Neuron (in vitro differentiated cells): Measurements from ENCODE around the gene TSPOAP1.

Experiments
- H2AFZ ChIP-seq: one replicate; pipeline ENCODE4 v1.6.1; 2013; ENCODE audit warnings: low read depth, mild to moderate bottlenecking, inconsistent platforms, low read length, moderate library complexity
- H3K27me3 ChIP-seq: one replicate; pipeline ENCODE4 v1.6.1; 2013; ENCODE audit warnings: low read length; ENCODE audit not compliant: insufficient read depth
- H3K36me3 ChIP-seq: one replicate; pipeline ENCODE4 v1.6.1; 2013; ENCODE audit warnings: low read length; ENCODE audit not compliant: insufficient read depth
- H3K4me1 ChIP-seq: one replicate; pipeline ENCODE4 v1.6.1; 2013; ENCODE audit warnings: low read length; ENCODE audit not compliant: insufficient read depth
- H3K4me3 ChIP-seq: 2 replicates; pipeline ENCODE4 v1.5.1; 2013; ENCODE audit warnings: mild to moderate bottlenecking, low read length, moderate library complexity
- H3K9me3 ChIP-seq: one replicate; pipeline ENCODE4 v1.6.1; 2013; ENCODE audit warnings: low read length

Gene TSPOAP1

DNA sequence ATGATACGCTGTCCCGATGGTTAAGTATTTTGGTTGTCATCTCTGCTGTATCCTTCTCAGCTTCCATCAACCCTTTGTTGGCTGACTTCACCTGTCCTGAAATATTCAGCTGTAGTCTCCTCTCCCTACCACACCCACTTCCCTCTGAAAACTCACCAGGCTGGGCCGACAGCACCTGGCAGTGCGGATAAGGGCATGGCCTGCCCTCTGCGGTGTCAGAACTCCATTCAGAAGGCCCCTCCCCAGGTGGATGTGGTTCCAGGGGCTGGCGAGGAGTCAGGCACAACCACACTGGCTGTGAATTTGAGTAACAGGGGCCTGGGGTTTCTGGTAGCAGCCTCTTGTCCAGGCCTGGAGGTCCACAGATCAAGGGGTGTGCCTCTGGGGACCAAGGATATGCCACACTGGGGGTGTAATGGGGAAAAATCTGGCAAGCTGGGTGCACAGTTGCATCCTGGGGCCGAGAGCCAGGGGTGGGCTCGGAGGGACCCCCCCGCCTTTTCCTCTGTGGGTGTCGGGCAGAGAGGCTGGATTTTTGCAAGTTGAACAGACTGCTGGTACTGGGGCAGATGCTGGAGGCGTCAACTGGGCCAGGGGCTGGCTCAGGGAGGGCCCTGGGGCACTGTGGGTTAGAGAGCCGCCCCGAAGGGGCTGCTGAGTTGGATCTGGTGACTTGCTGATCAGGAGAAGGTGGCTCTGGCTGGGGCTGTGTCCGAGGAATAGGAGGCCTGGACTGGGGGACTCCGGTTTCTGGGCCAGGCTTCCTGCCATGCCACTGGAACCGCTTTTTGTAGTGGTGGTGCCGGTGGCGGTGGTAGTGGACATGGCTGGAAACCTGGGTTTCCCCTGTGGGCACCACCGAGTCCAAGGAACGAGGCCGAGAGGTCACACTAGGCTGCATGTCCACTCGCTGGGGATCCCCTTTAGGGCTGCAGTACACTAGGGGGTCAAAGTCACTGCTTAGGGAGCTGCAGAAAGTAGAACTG lies 29.0 kb upstream of the TSPOAP1 start:
- Histone ChIP-seq H2AFZ (no peak overlapping the region), H3K9me3 (no peaks in the 10 kb centered on the region), H3K27me3 (no peaks in the 10 kb centered on the region), H3K4me3 (no peak overlapping the region), H3K36me3 (no peaks in the 10 kb centered on the region), H3K4me1 (peaks cover 6% of the 10 kb centered on the region)

DNA sequence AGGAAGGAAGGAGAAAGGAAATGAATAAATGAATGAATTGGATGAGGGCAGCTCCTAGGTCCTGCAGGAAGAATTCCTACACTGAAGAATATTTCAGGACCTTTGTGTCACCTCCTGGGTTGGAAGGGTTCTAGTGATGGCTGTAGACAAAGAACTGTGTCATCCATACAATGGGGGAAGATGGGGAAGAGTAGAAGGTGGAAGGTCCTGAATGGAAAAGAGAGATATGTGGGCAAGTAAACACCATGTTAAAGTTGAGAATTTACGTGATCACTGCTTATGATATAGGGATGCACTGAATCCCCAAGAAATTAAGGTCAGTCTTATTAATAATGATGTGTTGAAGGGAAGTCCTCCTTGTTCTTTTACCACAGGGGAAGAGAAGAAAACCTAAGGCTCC lies 27.6 kb upstream of the TSPOAP1 start:
- no peaks in the 10 kb centered on the region for H3K9me3 ChIP-seq
- no peak overlapping the region for H2AFZ ChIP-seq
- H3K4me3 ChIP-seq, result no peak overlapping the region
- H3K4me1 ChIP-seq, result peaks cover 9% of the 10 kb centered on the region
- H3K36me3 ChIP-seq, result no peaks in the 10 kb centered on the region
- H3K27me3 ChIP-seq, result no peaks in the 10 kb centered on the region

DNA sequence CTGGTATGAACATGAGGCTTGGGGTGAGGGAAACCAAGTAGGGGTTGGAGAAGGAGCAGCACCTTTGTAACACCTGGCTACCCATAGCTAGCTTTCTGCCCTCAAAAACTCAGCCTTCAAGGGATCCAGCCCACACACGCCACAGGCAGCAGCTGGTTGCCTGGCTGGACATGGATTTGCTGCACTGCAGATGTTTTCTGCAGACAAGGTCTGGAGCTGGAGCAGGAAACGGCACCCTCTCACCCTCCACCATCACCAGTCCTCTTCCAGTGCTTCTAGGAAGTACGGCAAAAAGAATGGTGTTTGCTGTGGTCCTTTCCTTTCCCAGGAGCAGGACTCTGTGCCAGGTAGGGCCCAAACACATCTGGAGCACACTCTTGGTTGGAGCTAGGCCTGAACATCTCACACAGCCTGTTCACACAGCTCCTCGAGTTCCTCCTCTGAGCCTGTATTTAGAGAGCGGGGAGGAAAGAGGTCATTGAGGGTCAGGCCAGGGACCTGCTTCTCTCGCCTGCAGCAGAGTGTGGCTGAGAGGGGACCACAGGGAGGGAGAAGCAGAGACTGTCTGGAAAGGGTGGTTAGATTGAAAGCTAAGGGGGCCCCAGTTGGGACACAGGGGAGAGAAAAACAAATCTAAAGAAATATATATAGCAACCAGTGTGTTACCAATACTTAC lies 26.1 kb upstream of the TSPOAP1 start:
- no peak overlapping the region for H2AFZ ChIP-seq

DNA sequence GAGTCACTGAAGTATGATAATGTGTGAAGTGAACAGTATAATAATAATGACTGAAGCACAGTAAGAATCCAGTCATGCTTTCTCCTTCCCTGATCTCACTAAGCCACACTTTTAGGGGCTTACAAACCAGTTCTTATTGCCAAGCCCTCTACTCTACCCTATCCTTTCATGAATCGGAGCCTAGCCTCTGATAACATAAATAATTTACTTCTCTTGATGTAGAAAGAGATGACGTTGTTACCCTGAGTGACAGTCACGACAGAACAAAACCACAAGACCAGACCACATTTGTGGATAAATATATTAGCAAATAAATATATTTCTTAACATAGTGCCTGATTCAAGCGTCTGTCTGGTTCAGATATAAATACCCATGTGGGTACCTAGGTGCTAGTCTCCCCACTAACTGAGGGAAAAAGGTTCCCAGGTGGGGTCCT lies 24.8 kb upstream of the TSPOAP1 start:
- Histone ChIP-seq H3K4me1 (peaks cover 14% of the 10 kb centered on the region), H3K27me3 (no peaks in the 10 kb centered on the region), H3K36me3 (peaks cover 14% of the 10 kb centered on the region), H3K4me3 (peak overlapping the region; percentile 99), H3K9me3 (no peaks in the 10 kb centered on the region), H2AFZ (no peak overlapping the region)

More for the DNA sequence above, 26.1 kb upstream of the TSPOAP1 start:
- Histone ChIP-seq H3K27me3 (no peaks in the 10 kb centered on the region), H3K4me3 (no peak overlapping the region), H3K9me3 (no peaks in the 10 kb centered on the region), H3K4me1 (peaks cover 14% of the 10 kb centered on the region), H3K36me3 (peaks cover 1% of the 10 kb centered on the region)

DNA sequence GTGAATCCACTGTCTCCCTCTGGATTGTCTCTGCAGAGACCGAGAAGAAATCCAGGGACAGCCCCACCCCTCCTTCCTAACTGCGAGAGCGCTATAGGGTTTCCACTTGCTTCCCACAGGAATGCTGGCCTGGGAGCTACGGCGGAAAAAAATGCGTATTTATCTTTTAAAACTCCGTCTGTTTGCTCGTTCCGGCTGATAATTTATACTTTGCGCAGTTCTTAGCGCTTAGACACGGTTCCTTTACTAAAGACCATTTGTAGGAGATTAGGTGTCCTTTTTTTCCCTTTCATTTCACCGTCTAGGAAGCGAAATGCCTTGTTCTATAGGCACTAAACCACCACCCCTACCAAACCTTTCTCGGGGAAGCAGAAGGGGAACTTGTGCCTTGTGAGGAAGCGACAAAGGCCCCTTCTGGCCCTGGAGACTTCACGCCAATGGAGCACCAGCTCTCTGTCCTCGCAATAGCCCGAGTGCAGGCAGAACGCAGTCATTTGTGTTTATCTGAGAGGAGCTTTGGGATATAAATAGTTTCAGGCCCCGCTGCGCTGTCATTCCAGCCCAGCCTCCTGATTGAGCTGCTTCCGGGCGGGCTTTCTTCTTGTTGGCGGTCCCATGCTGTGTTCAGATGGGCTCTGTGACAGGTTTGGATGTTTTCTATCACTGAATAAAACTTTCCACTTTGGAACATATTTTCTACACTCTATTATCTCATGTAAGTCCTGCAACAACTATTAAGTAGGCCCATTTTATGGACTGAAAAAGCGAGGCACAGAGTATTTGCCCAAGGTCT lies 24.2 kb upstream of the TSPOAP1 start:
- Histone ChIP-seq H3K9me3 (no peaks in the 10 kb centered on the region), H3K4me3 (peak overlapping the region; percentile 99), H3K27me3 (no peaks in the 10 kb centered on the region), H3K36me3 (peaks cover 20% of the 10 kb centered on the region), H3K4me1 (peaks cover 14% of the 10 kb centered on the region), H2AFZ (peak overlapping the region; percentile 83)

DNA sequence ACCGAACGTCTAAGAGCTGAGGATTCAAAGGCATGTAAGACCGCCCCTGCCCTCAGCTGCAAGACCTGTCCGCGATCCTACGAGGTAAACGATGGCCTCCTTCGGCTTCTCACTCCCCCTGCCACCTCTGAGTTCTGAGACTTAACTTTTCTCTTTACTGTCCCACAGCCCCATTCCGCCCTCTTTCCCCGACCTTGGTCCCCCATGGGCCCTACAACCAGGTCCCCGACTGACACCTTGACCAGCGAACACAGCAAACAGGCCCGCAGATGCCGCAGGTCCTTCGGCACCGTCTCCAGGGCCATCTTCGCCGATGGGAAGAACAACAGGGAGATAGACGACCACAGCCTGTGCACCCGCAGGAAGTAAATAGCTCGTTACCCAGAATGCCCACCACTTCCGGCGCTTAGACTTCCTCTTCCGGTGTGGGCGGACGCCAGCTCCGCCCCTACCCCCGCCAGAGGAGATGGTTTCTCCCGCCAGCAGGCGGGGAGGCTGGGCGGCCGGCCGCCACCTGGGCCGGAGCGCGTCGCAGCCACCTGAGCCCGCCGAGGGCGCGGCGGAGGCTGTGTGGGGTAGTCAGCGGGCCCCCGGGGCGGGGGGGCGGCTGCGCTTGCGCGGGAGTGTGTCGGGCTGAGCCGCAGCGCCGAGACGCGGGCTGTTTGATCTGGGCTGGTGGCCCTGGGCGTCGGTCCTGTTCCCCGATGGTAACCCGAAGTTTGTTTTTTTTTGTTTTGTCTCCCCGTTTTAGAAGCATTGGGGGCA lies 23.4 kb upstream of the TSPOAP1 start, which contains the start of gene SUPT4H1:
SUPT4H1 (minus strand) TSS at position 371 of the 765 bp plus-strand sequence; CDS start at position 305, 66 bp downstream.
- peaks cover 14% of the 10 kb centered on the region for H3K4me1 ChIP-seq
- peaks cover 28% of the 10 kb centered on the region for H3K36me3 ChIP-seq
- H2AFZ ChIP-seq, result peak within 1 kb of the TSS; percentile 83
- no peaks in the 10 kb centered on the region for H3K9me3 ChIP-seq
- peak within 1 kb of the TSS; percentile 99 for H3K4me3 ChIP-seq
- H3K27me3 ChIP-seq, result no peaks in the 10 kb centered on the region

DNA sequence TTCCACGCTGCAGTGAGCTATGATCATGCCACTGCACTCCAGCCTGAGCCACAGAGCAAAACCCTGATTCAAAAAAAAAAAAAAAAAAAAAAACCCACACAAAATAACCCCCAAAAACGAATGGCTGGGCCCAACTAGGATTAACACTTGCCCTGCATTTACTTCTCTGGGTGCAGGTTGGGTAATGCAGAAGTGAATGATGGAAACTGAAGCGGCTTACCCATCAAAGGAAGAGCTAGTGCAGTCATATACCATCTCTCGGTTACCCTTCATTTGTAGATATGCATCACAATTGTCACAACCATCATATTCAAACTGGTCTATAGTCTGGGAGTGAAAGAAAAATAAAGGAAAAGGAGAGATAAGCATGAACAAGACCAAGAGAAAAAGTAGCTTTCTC lies 22.6 kb upstream of the TSPOAP1 start:
- peaks cover 14% of the 10 kb centered on the region for H3K4me1 ChIP-seq
- no peaks in the 10 kb centered on the region for H3K27me3 ChIP-seq
- H3K4me3 ChIP-seq, result peak overlapping the region; percentile 99
- H3K9me3 ChIP-seq, result no peaks in the 10 kb centered on the region
- peaks cover 34% of the 10 kb centered on the region for H3K36me3 ChIP-seq
- H2AFZ ChIP-seq, result no peak overlapping the region

DNA sequence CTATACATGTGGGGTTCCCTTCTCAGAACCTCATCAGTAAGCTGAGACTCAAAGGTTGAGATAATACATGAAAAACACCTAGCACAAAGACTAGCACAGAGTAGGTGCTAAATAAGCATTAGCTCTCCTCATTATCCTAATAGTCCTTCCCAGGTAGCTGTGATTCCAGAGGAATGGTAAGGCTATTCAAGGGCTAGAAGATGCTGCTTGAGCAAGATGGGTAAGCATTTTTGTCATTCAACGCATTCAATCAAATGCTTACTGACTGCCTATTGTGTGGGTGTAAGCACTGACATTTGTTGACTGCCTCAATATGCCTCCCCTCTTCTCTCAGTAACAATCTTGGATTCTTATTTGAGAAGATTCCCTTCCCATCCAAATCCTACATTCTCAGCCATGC lies 19.4 kb upstream of the TSPOAP1 start:
- Histone ChIP-seq H3K27me3 (no peaks in the 10 kb centered on the region), H3K4me3 (no peak overlapping the region), H2AFZ (no peak overlapping the region), H3K36me3 (peaks cover 54% of the 10 kb centered on the region), H3K4me1 (peaks cover 11% of the 10 kb centered on the region), H3K9me3 (no peaks in the 10 kb centered on the region)

DNA sequence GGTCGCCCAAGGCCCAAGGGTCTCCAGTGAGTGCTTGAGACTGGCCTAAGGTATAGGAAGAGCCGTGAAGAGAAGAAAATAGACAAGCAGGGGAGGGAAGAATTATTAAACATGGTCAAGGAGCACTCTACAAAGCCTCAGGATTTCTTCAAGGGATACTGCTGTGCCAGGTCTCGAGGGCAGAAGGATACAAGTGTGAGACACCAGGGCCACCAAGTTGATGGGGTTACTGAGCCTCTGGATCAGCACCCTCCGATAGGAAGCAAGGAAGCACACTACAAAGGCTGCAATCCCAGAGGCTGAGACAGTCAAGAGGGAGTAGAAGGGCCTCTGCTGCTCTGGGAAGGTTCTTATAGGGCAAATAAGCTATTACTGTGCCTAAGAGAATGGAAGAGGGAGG lies 16.9 kb upstream of the TSPOAP1 start:
- no peak overlapping the region for H3K4me3 ChIP-seq
- peaks cover 54% of the 10 kb centered on the region for H3K36me3 ChIP-seq
- H3K27me3 ChIP-seq, result no peaks in the 10 kb centered on the region

DNA sequence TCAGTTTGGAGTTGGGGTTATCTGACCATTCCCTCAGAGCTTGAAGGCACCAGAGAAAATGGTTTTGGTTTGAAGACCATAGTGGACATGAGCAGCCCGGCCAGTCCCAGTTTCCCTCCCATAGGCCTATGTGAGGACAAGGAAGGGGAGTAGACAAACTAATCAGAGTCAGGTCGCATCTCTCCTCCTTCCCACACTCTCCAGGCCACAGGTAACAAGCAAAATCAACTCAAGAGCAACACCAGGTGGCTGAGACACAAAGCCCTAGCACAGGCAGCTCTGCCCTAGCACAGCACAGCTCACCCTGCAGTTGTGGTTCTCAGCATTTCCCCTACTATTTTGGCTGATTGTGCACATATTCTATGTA lies 16.2 kb upstream of the TSPOAP1 start:
- Histone ChIP-seq H3K4me1 (no peaks in the 10 kb centered on the region), H2AFZ (no peak overlapping the region), H3K36me3 (peaks cover 53% of the 10 kb centered on the region), H3K4me3 (no peak overlapping the region), H3K9me3 (no peaks in the 10 kb centered on the region), H3K27me3 (no peaks in the 10 kb centered on the region)

More for the DNA sequence above, 16.9 kb upstream of the TSPOAP1 start:
- Histone ChIP-seq H3K4me1 (no peaks in the 10 kb centered on the region), H3K9me3 (no peaks in the 10 kb centered on the region), H2AFZ (no peak overlapping the region)

DNA sequence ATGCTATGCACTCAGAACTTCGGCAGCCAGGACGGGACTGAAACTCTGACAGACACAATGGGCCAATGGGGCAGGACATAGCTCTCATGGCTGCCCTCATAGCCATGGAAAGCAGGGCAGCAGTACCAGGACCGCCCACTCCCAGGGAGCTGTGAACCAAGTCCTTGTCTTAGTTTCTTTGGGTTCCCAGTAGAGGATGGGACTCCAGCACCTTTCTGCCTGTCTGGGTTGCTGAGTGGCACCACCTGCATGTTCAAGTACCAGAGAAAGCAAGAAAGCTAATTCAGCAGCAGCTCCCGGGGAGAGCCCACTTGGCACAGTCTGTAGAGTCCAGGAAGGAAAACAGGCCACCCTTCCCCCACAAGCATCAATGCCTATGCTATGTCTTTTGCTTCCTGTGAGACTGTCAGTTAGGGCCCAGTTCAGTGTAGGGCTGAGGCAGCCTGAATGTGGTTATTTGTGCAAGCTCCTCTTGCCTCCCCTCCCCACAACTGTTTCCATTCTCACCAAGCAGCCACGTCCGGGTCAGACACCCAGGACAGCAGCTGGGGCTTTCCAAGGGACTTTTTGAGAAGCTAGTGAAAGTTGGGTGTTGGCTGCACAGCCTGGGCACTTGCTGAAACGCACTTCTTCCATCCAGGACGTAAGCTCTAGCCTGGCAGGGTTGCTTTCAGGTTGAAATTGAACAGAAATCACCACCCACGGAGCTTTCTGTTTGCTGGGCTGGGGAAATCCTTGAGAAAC lies 15.6 kb upstream of the TSPOAP1 start:
- no peak overlapping the region for H3K4me3 ChIP-seq
- H3K27me3 ChIP-seq, result no peaks in the 10 kb centered on the region
- H3K4me1 ChIP-seq, result no peaks in the 10 kb centered on the region
- no peak overlapping the region for H2AFZ ChIP-seq
- no peaks in the 10 kb centered on the region for H3K9me3 ChIP-seq
- peaks cover 48% of the 10 kb centered on the region for H3K36me3 ChIP-seq

DNA sequence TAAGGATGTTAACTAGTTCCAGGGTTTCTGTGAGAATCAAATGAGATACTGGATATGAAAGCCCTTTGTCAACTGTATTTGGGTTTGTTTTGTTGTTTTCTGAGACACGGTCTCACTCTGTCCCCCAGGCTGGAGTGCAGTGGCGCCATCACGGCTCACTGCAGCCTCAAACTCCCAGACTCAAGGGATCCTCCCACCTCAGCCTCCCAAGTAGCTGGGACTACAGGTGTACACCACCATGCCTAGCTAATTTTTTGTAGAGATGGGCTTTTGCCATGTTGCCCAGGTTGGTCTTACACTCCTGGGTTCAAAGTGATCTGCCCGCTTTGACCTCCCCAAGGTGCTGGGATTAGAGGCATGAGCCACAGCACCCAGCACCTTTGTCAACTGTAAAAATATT lies 14.5 kb upstream of the TSPOAP1 start:
- Histone ChIP-seq H3K36me3 (peaks cover 37% of the 10 kb centered on the region), H3K4me3 (no peak overlapping the region), H3K9me3 (no peaks in the 10 kb centered on the region), H2AFZ (no peak overlapping the region), H3K27me3 (no peaks in the 10 kb centered on the region), H3K4me1 (no peaks in the 10 kb centered on the region)
